Activated naive CD8-positive, alpha-beta T cell (primary cell): ENCODE measurements around the gene FBXL7.

Source experiments
- H3K27ac Mint-ChIP-seq: one replicate; pipeline ENCODE4 v1.8.0; 2021; ENCODE audit warnings: mixed read lengths
- H3K27me3 Mint-ChIP-seq: one replicate; pipeline ENCODE4 v1.8.0; 2021; ENCODE audit warnings: mixed read lengths
- H3K36me3 Mint-ChIP-seq: one replicate; pipeline ENCODE4 v1.8.0; 2021; ENCODE audit warnings: mixed read lengths
- H3K4me1 Mint-ChIP-seq: one replicate; pipeline ENCODE4 v1.8.0; 2021; ENCODE audit warnings: low read depth, mixed read lengths
- H3K4me3 Mint-ChIP-seq: one replicate; pipeline ENCODE4 v1.8.0; 2021; ENCODE audit warnings: mild to moderate bottlenecking, mixed read lengths
- H3K9me3 Mint-ChIP-seq: one replicate; pipeline ENCODE4 v1.8.0; 2021; ENCODE audit warnings: low read depth, mixed read lengths

The FBXL7 gene

GRCh38 chr5:15718421-15719179, 218.6 kb downstream of the FBXL7 start:
- no peaks in the 10 kb centered on the region for H3K36me3 Mint-ChIP-seq
- H3K9me3 Mint-ChIP-seq = no peaks in the 10 kb centered on the region
- no peak overlapping the region for H3K4me3 Mint-ChIP-seq
- H3K4me1 Mint-ChIP-seq = no peaks in the 10 kb centered on the region
- H3K27ac Mint-ChIP-seq = no peak overlapping the region
- H3K27me3 Mint-ChIP-seq = no peaks in the 10 kb centered on the region

- no peaks in the 10 kb centered on the region for H3K36me3 Mint-ChIP-seq
- H3K27ac Mint-ChIP-seq = no peak overlapping the region
- no peaks in the 10 kb centered on the region for H3K9me3 Mint-ChIP-seq
- no peak overlapping the region for H3K4me3 Mint-ChIP-seq
- no peaks in the 10 kb centered on the region for H3K27me3 Mint-ChIP-seq
- H3K4me1 Mint-ChIP-seq = no peaks in the 10 kb centered on the region
These were observed 219.8 kb downstream of the FBXL7 start for GRCh38 chr5:15719784-15720183.

- no peaks in the 10 kb centered on the region for H3K27me3 Mint-ChIP-seq
- H3K27ac Mint-ChIP-seq = no peak overlapping the region
These were observed 220.5 kb downstream of the FBXL7 start for GRCh38 chr5:15720515-15720914.

GRCh38 chr5:15722305-15722704, 222.3 kb downstream of the FBXL7 start:
- no peak overlapping the region for H3K27ac Mint-ChIP-seq
- H3K27me3 Mint-ChIP-seq = no peaks in the 10 kb centered on the region
- H3K4me3 Mint-ChIP-seq = no peak overlapping the region
- H3K36me3 Mint-ChIP-seq = no peaks in the 10 kb centered on the region
- peaks cover 7% of the 10 kb centered on the region for H3K9me3 Mint-ChIP-seq
- no peaks in the 10 kb centered on the region for H3K4me1 Mint-ChIP-seq

More at GRCh38 chr5:15720515-15720914, 220.5 kb downstream of the FBXL7 start:
- Mint-ChIP-seq H3K36me3 (no peaks in the 10 kb centered on the region), H3K4me3 (no peak overlapping the region), H3K9me3 (peaks cover 5% of the 10 kb centered on the region), H3K4me1 (no peaks in the 10 kb centered on the region)

GRCh38 chr5:15727375-15727774, 227.4 kb downstream of the FBXL7 start:
- H3K4me1 Mint-ChIP-seq = no peaks in the 10 kb centered on the region
- H3K9me3 Mint-ChIP-seq = peaks cover 26% of the 10 kb centered on the region
- H3K36me3 Mint-ChIP-seq = no peaks in the 10 kb centered on the region
- no peak overlapping the region for H3K4me3 Mint-ChIP-seq
- no peak overlapping the region for H3K27ac Mint-ChIP-seq
- no peaks in the 10 kb centered on the region for H3K27me3 Mint-ChIP-seq

- H3K4me1 Mint-ChIP-seq = no peaks in the 10 kb centered on the region
- no peaks in the 10 kb centered on the region for H3K36me3 Mint-ChIP-seq
- H3K27ac Mint-ChIP-seq = no peak overlapping the region
- H3K27me3 Mint-ChIP-seq = no peaks in the 10 kb centered on the region
- H3K4me3 Mint-ChIP-seq = no peak overlapping the region
- H3K9me3 Mint-ChIP-seq = peaks cover 26% of the 10 kb centered on the region
These were observed 228.8 kb downstream of the FBXL7 start for GRCh38 chr5:15728811-15729210.

GRCh38 chr5:15731699-15732098, 231.7 kb downstream of the FBXL7 start:
- Mint-ChIP-seq H3K9me3 (peaks cover 20% of the 10 kb centered on the region), H3K27me3 (no peaks in the 10 kb centered on the region), H3K4me1 (no peaks in the 10 kb centered on the region), H3K27ac (no peak overlapping the region), H3K36me3 (no peaks in the 10 kb centered on the region), H3K4me3 (no peak overlapping the region)

GRCh38 chr5:15734058-15734457, 234.1 kb downstream of the FBXL7 start:
- Mint-ChIP-seq H3K4me3 (no peak overlapping the region), H3K9me3 (peaks cover 11% of the 10 kb centered on the region), H3K36me3 (no peaks in the 10 kb centered on the region), H3K4me1 (no peaks in the 10 kb centered on the region), H3K27ac (no peak overlapping the region), H3K27me3 (no peaks in the 10 kb centered on the region)

GRCh38 chr5:15737036-15737821, 237.2 kb downstream of the FBXL7 start:
- H3K27ac Mint-ChIP-seq = no peak overlapping the region
- no peaks in the 10 kb centered on the region for H3K36me3 Mint-ChIP-seq
- no peaks in the 10 kb centered on the region for H3K27me3 Mint-ChIP-seq
- H3K9me3 Mint-ChIP-seq = no peaks in the 10 kb centered on the region
- H3K4me3 Mint-ChIP-seq = no peak overlapping the region
- no peaks in the 10 kb centered on the region for H3K4me1 Mint-ChIP-seq

- Mint-ChIP-seq H3K4me3 (no peak overlapping the region), H3K36me3 (no peaks in the 10 kb centered on the region), H3K9me3 (peaks cover 3% of the 10 kb centered on the region), H3K4me1 (no peaks in the 10 kb centered on the region), H3K27ac (no peak overlapping the region), H3K27me3 (no peaks in the 10 kb centered on the region)
These were observed 238.1 kb downstream of the FBXL7 start for GRCh38 chr5:15737871-15738664.

GRCh38 chr5:15740383-15740782, 240.4 kb downstream of the FBXL7 start:
- Mint-ChIP-seq H3K9me3 (peaks cover 8% of the 10 kb centered on the region), H3K4me3 (no peak overlapping the region), H3K27me3 (no peaks in the 10 kb centered on the region), H3K27ac (no peak overlapping the region), H3K4me1 (no peaks in the 10 kb centered on the region), H3K36me3 (no peaks in the 10 kb centered on the region)

GRCh38 chr5:15741591-15741990, 241.6 kb downstream of the FBXL7 start:
- Mint-ChIP-seq H3K4me1 (no peaks in the 10 kb centered on the region), H3K27me3 (no peaks in the 10 kb centered on the region), H3K4me3 (no peak overlapping the region), H3K27ac (no peak overlapping the region), H3K9me3 (peaks cover 8% of the 10 kb centered on the region), H3K36me3 (no peaks in the 10 kb centered on the region)

GRCh38 chr5:15746833-15747232, 246.9 kb downstream of the FBXL7 start:
- peaks cover 8% of the 10 kb centered on the region for H3K9me3 Mint-ChIP-seq
- H3K36me3 Mint-ChIP-seq = no peaks in the 10 kb centered on the region
- H3K27me3 Mint-ChIP-seq = no peaks in the 10 kb centered on the region

GRCh38 chr5:15748266-15748665, 248.3 kb downstream of the FBXL7 start:
- peaks cover 6% of the 10 kb centered on the region for H3K9me3 Mint-ChIP-seq
- no peaks in the 10 kb centered on the region for H3K36me3 Mint-ChIP-seq
- no peak overlapping the region for H3K4me3 Mint-ChIP-seq
- no peaks in the 10 kb centered on the region for H3K4me1 Mint-ChIP-seq
- no peaks in the 10 kb centered on the region for H3K27me3 Mint-ChIP-seq
- H3K27ac Mint-ChIP-seq = no peak overlapping the region

More at GRCh38 chr5:15746833-15747232, 246.9 kb downstream of the FBXL7 start:
- no peaks in the 10 kb centered on the region for H3K4me1 Mint-ChIP-seq
- no peak overlapping the region for H3K27ac Mint-ChIP-seq
- no peak overlapping the region for H3K4me3 Mint-ChIP-seq
